ENCODE measurements around the gene DMRTC2.

DMRTC2 gene

DNA sequence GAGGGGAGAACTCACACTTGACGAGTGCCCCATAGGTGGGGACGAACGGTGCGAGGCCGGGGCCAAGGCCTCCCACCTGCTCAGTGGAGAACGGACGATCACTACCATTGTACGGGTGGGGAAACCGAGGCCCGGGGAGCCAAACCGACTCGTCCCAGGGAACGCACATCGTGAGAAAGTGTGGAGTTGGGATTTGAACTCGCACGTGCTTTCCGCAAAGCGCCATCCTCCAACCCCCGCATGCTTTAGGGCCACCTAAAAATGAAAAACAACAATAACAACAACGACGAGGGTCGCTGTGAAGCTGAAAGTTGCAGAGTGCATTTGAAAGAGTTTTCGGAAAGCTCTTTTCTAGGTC lies 38.6 kb downstream of the DMRTC2 start:
- Histone ChIP-seq H3K4me1 (ENCODE audit: control insufficient read depth, insufficient read depth, low read length) (peaks cover 11% of the 10 kb centered on the region; the same call in 1 of the 2 replicates), H3K9me3 (ENCODE audit: control insufficient read depth, insufficient read depth, low read depth, low read length) (no peaks in the 10 kb centered on the region), H3K36me3 (ENCODE audit: control insufficient read depth in 2 of 2, insufficient read depth in 1 of 2, low read length in 2 of 2) (peaks cover 0 to 13% of the 10 kb centered on the region in 2 experiments; a peak in 2 of 3 replicates), H3K4me3 (ENCODE audit: low read depth, low read length) (peak overlapping the region; percentile 47), H3K27ac (ENCODE audit: extremely low read depth, low read depth, low read length) (peak overlapping the region; percentile 4; the same call in 1 of the 2 replicates)
- ChIA-PET POLR2A (interaction anchor here (1.2 to 5.1 kb wide), 5 partner anchors 8 to 54 kb away, joined by 6 to 68 read pairs (median 8); partner anchors contain the start of gene RPS19), CTCF (interaction anchor here (1.1 to 3.8 kb wide), 4 partner anchors 10 to 145 kb away, joined by 3 to 22 read pairs (median 6); partner anchors contain the start of gene RPS19)
- TF ChIP-seq ZXDB (tag by site-specific recombination; IDR thresholded peaks at IDR 0.05) (no peak), ZNF561 (tag by site-specific recombination; IDR thresholded peaks at IDR 0.05; ENCODE audit: borderline replicate concordance) (0 out of 2 replicates have a peak, but pooled peaks have one; percentile 7)

DNA sequence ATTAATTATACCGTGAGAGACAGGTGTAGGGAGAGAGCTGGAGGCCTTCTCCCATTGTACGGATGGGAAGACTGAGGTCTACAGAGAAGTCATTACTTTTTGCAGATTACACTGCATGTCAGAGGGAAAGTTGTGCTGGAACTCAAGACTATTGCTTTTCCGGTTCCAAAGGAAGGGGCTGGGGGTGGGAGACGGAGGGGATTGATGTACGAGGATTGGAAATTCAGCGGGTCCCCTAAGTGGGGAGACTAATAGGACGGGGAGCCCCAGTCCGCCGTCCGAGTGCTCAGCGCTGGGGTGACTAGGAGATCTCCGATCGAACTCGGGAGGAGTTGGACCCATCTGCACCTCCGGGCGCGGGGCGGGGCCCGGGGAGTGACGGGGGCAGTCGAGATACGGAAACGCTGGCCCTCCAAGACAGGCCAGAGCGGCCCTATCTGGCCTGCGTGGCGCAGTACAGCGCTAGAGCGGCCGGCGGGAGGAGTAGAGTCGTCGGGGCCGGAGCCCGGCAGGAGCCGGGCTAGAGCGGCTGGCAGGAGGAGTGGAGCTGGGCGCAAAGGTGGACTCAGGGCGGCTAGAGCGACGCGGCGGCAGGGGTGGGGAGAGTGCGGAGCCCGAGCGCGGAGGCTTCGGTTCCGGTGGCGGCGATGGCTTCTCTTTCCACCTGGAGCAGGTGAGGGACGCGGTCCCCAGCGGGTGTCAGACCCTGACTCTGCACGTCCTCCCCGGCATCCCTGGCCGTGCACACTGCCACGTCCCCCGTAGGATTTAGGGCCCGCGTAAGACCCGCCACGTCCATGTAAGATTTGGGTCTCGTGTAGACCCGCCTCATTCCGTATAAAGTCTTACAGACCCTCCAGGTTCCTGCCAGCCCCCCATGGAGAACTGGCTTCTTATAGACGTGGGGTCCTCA lies 39.2 kb downstream of the DMRTC2 start:
- Histone ChIP-seq H3K27ac (ENCODE audit: extremely low read depth, low read depth, low read length) (peak overlapping the region; percentile 62; the same call in 1 of the 2 replicates), H3K36me3 (ENCODE audit: control insufficient read depth in 2 of 2, insufficient read depth in 1 of 2, low read length in 2 of 2) (peaks cover 3 to 15% of the 10 kb centered on the region in 2 experiments), H3K4me1 (ENCODE audit: control insufficient read depth, insufficient read depth, low read length) (peaks cover 11% of the 10 kb centered on the region; the same call in 1 of the 2 replicates), H3K4me3 (ENCODE audit: low read depth, low read length) (peak overlapping the region; percentile 85), H3K9me3 (ENCODE audit: control insufficient read depth, insufficient read depth, low read depth, low read length) (no peaks in the 10 kb centered on the region)
- ChIA-PET CTCF (interaction anchor here (1.1 to 3.8 kb wide), 5 partner anchors 11 to 145 kb away, joined by 4 to 22 read pairs (median 5); partner anchors contain the start of genes RABAC1 and RPS19), POLR2A (interaction anchor here (0.6 to 5.1 kb wide), 13 partner anchors 9 to 75 kb away, joined by 3 to 68 read pairs (median 6); partner anchors contain the start of genes RABAC1 and RPS19)
- TF ChIP-seq ZFP69B (tag by site-specific recombination; IDR thresholded peaks at IDR 0.05) (peak; percentile 87), ZNF670 (tag by site-specific recombination; IDR thresholded peaks at IDR 0.05; ENCODE audit: low read depth) (no peak), AEBP2 (tag by site-specific recombination; IDR thresholded peaks at IDR 0.05; ENCODE audit: borderline replicate concordance) (no peak), ZNF366 (tag by site-specific recombination; conservative IDR thresholded peaks at IDR 0.05) (no peak), GLIS2 (tag by site-specific recombination; IDR thresholded peaks at IDR 0.05) (no peak; the same call in 1 of the 2 replicates), ZNF514 (tag by site-specific recombination; IDR thresholded peaks at IDR 0.05) (no peak), ZNF747 (tag by site-specific recombination; IDR thresholded peaks at IDR 0.05) (no peak), ZBTB7A (tag by site-specific recombination; IDR thresholded peaks at IDR 0.05; ENCODE audit: low read depth) (peak; percentile 79), ZNF513 (tag by site-specific recombination; IDR thresholded peaks at IDR 0.05) (no peak), ZNF140 (tag by site-specific recombination; IDR thresholded peaks at IDR 0.05) (no peak), PRDM10 (tag by site-specific recombination; IDR thresholded peaks at IDR 0.05) (peak; percentile 74), ZNF501 (tag by site-specific recombination; IDR thresholded peaks at IDR 0.05) (peak; percentile 94), ZBTB48 (tag by site-specific recombination; IDR thresholded peaks at IDR 0.05) (peak; percentile 76), ZNF175 (tag by site-specific recombination; IDR thresholded peaks at IDR 0.05) (no peak), ZSCAN23 (tag by site-specific recombination; IDR thresholded peaks at IDR 0.05) (peak; percentile 92), ZSCAN5A (tag by site-specific recombination; IDR thresholded peaks at IDR 0.05) (peak; percentile 72; the same call in 1 of the 2 replicates), RBAK (tag by site-specific recombination; IDR thresholded peaks at IDR 0.05) (no peak)
- TF ChIP-seq, protein P1, sequence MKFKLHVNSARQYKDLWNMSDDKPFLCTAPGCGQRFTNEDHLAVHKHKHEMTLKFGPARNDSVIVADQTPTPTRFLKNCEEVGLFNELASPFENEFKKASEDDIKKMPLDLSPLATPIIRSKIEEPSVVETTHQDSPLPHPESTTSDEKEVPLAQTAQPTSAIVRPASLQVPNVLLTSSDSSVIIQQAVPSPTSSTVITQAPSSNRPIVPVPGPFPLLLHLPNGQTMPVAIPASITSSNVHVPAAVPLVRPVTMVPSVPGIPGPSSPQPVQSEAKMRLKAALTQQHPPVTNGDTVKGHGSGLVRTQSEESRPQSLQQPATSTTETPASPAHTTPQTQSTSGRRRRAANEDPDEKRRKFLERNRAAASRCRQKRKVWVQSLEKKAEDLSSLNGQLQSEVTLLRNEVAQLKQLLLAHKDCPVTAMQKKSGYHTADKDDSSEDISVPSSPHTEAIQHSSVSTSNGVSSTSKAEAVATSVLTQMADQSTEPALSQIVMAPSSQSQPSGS (tag by site-specific recombination; IDR thresholded peaks at IDR 0.05; ENCODE audit: low read depth), result no peak
- TF ChIP-seq, protein P2, sequence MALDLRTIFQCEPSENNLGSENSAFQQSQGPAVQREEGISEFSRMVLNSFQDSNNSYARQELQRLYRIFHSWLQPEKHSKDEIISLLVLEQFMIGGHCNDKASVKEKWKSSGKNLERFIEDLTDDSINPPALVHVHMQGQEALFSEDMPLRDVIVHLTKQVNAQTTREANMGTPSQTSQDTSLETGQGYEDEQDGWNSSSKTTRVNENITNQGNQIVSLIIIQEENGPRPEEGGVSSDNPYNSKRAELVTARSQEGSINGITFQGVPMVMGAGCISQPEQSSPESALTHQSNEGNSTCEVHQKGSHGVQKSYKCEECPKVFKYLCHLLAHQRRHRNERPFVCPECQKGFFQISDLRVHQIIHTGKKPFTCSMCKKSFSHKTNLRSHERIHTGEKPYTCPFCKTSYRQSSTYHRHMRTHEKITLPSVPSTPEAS (tag by site-specific recombination; IDR thresholded peaks at IDR 0.05), result peak; percentile 7; the same call in 1 of the 2 replicates
